GM18861 (cell line): ENCODE data around the gene RPL27A.
"Not testable (repeated sequence)": the region's sequence is repeated elsewhere in the genome, so short reads cannot be mapped to it uniquely, and the experiment has no call there.

Experiments
- ATAC-seq: cut with Tn5 transposase; IDR thresholded peaks from one replicate; pipeline ENCODE4 v1.9.1; 2021; ENCODE audit not compliant: unreplicated experiment

RPL27A gene

GRCh38 chr11:8682303-8683114 lies at the start of gene RPL27A, which contains the start of gene TRIM66:
TSS of gene RPL27A (plus strand) at chr11:8682792. CDS start at chr11:8682814, 22 bp downstream.
TSS of gene TRIM66 (minus strand) at chr11:8682665. CDS start at chr11:8672274, 10,391 bp downstream.
- peak; percentile 83 for ATAC-seq

DNA sequence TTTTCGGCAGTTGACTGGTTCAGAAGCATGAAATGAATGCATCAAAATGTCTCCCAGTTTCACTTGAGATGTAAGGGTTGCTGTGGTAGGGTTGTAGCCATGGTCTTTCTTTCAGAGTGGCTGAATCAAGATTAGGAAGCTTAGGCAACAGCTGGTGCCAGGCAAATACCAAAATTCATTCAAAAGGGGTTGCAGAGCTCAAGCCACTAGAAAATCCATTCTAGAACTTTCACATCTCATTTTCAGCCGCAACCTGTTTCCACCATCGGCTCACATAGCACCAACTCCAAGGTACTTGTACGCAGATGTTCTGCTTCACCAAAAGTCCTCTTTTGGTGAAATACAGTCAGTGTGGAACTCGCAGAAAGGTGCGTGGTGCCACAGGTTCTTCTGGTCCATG lies 48.1 kb upstream of the RPL27A start:
- no peak for ATAC-seq

DNA sequence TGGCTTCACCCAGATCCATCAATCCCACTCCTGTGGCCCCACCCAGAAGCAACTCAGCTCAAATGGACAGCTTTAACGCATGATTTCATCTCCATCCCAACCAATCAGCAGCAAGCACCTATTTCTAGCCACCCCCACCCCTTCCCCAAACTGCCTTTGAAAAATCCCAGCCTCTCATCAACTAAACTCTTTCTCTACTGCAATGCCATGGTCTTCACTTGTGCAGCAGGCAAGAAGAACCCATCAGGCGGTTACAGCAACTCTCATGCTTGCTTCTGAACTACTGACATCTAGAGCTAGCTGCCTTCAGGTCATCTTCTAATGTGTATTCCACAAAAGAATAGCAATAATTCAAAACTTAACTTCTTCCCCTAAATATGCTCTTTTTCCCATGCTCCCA lies 46.5 kb upstream of the RPL27A start:
- no peak for ATAC-seq

DNA sequence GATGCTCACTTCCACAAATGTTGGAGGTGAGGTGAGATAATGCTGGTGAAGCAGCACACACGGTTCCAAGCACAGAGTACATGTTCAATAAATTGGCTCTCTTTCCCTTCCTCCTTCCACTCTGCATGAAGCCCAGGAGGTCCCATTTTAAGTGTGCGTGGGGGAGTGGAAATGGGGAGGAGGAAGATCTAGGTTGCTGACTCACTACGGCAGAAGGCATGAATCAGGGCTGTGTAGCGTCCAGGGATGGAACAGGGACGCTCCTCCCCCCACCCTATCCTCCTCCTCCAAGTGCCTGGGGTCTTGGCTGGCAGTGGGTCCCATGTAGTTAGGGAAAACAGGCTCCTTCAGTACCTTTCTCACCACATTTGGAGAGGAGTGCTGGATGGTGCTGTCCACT lies 44.3 kb upstream of the RPL27A start:
- no peak for ATAC-seq

DNA sequence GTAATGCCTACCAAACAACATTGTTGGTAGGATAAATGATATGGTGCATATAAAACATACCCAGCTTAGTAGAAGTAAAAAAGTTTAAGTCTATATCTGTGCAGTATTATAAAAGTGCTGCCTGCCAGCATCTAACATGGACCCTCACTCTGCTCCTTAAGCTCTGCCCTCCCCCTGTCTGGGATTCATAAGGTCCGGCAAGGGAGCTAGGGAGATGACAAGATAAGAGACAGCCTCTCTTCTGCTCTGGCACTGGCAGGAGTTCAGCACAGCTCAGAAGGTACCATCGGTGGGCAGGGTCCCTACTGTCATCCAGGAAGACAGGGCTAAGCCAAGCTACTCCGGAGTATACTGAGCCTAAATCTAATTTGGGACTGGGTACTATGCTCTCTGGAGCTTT lies 42.9 kb upstream of the RPL27A start:
- ATAC-seq = no peak

DNA sequence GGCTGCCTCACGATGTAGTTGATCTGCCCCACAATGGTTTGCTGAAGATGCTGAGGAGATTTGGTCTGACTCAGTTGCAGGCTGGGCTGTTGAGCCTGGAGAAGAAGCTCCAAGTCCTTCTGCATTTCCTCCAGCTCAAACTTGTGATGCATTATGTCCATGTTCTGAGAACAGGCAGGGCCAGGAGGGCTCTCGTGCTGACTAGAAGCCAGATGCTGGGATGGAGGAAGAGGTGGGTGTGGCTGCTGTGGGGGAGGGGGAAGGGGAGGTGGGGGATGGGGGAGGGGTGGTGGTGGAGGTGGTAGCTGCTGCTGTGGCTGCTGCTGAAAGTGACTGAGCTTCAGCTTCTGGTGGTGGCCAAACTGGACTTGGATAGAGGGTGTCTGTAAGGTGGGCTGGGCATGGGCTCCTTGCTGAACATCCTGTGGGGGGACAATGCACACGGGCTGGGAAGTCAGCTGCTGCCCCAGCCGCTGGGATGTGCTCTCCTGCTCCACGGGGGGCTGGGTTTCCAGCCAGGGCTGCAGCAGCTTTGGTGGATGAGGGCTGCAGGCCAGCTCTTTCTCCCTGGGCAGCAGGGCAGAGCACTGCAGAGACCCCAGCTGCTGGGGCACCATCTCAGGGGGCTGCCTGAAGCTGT lies 42.2 kb upstream of the RPL27A start:
- no peak for ATAC-seq

DNA sequence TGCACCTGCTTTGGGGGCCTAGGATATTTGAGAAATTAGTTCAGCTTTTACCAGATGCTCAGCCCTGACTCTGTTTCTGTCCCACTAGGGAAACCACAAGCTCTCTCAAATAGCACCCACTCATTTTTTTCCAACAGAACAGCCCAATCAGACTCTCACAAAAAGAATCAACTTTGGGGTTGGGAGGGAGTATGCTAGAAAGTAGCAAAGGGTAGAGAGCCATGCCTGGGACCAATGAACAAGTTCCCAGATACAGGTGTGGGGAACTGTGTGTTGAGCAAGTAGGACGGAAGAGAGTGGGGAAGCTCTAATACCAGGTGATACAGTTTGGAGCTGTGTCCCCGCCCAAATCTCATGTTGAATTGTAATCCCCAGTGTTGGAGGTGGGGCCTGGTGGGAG lies 41.3 kb upstream of the RPL27A start:
- ATAC-seq = no peak

GRCh38 chr11:8642196-8642841 lies 40.3 kb upstream of the RPL27A start:
- ATAC-seq = no peak

DNA sequence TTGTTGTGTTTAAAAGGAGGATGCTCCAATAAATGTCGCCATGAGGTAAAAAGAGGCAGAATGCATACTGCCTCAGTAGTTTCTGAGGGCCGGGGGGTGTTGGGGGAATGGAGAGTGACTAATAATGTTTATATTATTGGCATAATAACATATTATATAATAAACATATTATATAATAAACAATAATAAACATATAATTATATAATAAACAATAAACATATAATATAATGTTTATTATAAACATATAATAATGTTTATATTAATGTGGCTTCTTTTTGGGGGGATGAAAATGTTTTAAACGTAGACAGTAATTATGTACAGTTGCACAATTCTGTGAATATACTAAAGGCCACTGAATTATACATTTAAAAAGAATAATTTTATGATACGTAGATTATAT lies 35.7 kb upstream of the RPL27A start:
- ATAC-seq = no peak

DNA sequence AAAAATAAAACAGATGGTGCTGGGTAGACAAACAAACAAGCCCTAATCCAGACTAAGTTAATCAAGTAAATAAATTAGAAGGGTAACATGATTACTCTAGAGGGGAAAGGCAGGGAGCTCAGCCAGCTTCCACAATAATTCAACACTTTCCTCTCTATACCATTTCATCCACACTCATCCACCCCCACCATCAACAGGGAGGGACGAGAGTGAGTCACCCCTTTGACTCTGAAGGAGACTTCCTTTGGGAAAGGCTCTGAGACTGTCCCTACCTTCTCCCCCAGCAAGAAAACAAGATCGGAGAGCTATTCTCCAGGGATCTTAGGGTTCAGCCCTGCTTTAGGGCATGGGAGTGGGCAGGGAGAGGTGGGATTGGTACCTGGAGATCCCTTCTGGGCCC lies 33.2 kb upstream of the RPL27A start:
- no peak for ATAC-seq

DNA sequence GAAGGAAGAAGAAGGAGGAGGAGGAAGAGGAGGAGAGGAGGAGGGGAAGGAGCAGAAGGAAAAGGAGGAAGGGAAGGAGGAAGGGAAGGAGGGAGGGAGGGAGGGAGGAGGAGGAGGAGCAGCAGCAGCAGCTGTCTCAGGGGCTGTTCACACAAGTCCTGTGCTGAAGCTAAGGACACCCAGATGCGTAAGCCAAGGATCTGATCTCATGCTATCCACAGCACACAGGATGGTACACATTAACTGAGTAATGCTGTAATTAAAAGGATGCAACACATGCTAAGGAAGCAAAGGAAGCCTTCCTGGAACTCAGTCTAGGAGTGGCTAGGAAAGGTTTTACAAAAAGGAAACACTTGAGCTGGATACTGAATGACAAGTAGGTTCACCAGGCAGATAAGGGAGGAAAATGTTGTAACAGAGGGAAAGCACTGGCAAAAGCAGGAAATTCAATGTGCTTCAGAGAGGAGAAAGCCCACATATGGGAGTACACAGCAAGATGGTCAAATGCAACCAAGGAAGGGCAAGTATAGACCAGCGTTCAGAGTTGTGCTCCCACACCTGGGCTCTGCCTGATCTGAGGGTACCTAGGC lies 32.1 kb upstream of the RPL27A start:
- no peak for ATAC-seq

DNA sequence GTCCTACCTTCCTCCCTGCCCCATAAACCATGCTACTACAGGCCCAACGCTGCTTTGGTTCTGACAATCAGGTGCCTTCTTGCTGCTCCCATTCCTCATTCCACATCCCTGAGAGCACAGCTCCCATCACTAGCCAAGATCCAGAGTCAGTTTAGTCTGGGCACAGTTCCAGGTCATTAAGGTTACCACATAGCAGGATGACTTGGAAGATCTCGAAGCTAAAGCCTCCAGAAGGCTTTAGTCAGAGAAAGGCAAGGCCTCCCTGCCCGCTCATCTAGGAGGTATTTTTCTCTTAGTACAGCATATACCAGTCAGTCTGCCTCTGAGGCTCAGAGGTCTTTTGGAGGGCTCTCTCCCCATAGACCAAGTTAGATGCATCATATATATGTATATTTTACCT lies 30.5 kb upstream of the RPL27A start:
- no peak for ATAC-seq

GRCh38 chr11:8654503-8654902 lies 28.1 kb upstream of the RPL27A start:
- ATAC-seq = no peak

- ATAC-seq = no peak
Measured at GRCh38 chr11:8656291-8656690, 26.3 kb upstream of the RPL27A start.

DNA sequence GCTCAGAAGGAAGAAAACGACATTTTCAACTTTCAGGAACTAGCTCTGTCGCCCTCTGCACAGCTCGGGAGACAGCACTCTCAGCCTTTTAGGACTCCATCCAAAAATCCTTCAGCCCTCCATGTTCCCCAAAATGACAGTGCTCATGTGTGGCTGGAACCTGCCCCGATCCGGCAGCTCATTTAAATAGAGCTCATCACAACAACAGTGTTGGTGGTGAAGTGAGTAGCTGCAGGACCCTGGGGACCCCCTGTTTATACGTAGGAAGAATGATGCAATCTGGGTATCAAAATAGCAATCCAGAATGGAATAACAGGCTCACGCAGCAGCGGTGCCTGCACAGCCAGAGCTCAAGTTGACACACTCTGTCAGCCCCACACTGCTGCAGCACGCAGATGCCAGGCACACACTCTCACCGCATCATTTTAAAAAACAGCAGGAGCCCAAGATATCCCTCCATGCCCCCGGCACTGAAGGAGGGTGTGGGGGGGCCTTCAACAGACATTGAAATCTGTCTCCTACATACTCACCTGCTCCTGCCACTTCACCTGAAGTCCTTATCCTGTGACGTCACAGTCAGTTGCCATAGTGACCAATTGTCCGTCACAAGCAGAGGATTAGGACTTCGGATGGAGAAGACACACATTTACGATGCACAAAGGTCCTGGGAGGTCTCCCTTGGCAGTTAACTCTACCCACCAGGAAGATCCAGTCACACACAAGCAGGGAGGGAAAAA lies 24.1 kb upstream of the RPL27A start:
- no peak for ATAC-seq

- ATAC-seq = no peak
Measured at GRCh38 chr11:8661001-8661795, 21.4 kb upstream of the RPL27A start.

DNA sequence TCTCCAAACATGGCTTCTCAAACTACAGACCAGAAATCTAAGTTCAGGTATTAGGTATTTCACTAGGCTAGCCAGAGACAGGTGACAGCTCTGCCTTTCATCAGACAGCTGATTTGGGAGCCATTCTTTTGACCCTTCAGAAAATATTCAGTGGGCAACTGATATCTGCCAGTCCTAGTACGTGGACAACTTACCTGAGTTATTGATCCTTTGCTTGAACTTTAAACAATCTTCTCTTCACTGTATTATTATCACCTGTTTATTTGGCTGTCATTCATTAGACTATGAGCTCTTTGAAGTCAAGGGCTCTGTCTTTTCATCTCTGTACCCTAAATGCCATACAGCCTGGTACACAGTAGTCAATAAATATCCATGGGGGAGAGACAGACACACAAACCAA lies 17.4 kb upstream of the RPL27A start:
- ATAC-seq = no peak

- not testable (repeated sequence) for ATAC-seq
Measured at GRCh38 chr11:8670081-8670480, 12.5 kb upstream of the RPL27A start.

DNA sequence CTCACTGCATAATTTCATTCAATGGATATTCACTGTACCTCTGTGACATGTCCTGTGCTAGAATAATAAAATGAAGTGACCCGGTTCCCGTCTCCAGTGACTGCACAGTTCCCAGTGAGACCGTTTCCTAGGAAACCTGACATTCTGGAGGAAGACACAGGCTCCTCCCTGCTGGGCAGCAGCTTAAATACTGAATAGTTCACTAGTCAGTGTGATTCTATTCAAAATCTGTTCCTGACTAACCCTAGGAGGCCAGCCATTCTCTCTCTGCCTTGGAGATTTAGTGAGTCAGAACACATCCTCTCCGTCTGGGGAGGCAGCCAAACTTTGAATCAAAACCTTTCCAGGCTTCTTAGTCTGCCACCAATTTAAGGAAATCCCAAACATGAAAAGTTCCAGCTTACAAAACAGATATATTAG lies 11.4 kb upstream of the RPL27A start:
- ATAC-seq = no peak

DNA sequence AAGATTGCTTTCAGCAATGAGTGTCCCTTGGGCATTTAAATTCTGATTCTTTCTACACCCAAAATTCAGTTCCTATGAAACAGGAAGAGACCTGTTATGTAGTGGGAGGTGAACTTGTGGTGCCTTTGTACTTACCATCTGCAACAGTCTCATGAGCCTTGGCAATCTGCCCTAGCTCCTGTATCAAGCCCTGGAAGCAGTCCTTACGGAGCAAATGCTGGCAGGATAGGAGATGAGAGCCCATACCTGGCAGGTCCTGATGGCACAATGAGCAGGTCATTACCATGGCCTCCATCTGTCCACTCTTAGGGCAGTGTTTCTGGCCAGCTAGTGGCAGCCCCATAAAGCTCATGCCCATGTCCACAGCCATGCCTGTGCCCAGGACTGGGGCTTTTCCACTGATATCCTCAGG lies 10.9 kb upstream of the RPL27A start:
- ATAC-seq = no peak
